ENCODE data around the gene DDX3X. TPM values are rescaled to one million over a fixed set of nuclear protein-coding genes. Genes with fewer than 3 reads are reported as not detected.

Gene DDX3X
- total RNA-seq, 1 donor from 2014 or later: 184 TPM

GRCh38 chrX:41377624-41378023 lies 43.7 kb downstream of the DDX3X start:
- no peak for DNase-seq (ENCODE audit: low read depth)
- H3K36me3 ChIP-seq (ENCODE audit: control insufficient read depth, insufficient read depth, low read length): no peaks in the 10 kb centered on the region
- H3K4me3 ChIP-seq (ENCODE audit: low read depth, low read length): no peak overlapping the region
- no peak for TF ChIP-seq CTCF (IDR thresholded peaks at IDR 0.05; ENCODE audit: insufficient read depth, low read length, poor library complexity, severe bottlenecking)
- H3K27me3 ChIP-seq (ENCODE audit: control insufficient read depth, insufficient read depth, low read length): no peaks in the 10 kb centered on the region

- Histone ChIP-seq H3K4me3 (ENCODE audit: low read depth, low read length) (no peak overlapping the region), H3K36me3 (ENCODE audit: control insufficient read depth, insufficient read depth, low read length) (no peaks in the 10 kb centered on the region), H3K27me3 (ENCODE audit: control insufficient read depth, insufficient read depth, low read length) (no peaks in the 10 kb centered on the region)
- DNase-seq (ENCODE audit: low read depth): peak; percentile 23
- TF ChIP-seq CTCF (IDR thresholded peaks at IDR 0.05; ENCODE audit: insufficient read depth, low read length, poor library complexity, severe bottlenecking): no peak
These were observed 47.7 kb downstream of the DDX3X start for GRCh38 chrX:41381685-41382084.

- DNase-seq (ENCODE audit: low read depth): no peak
- no peaks in the 10 kb centered on the region for H3K36me3 ChIP-seq (ENCODE audit: control insufficient read depth, insufficient read depth, low read length)
- no peak for TF ChIP-seq CTCF (IDR thresholded peaks at IDR 0.05; ENCODE audit: insufficient read depth, low read length, poor library complexity, severe bottlenecking)
- no peak overlapping the region for H3K4me3 ChIP-seq (ENCODE audit: low read depth, low read length)
- H3K27me3 ChIP-seq (ENCODE audit: control insufficient read depth, insufficient read depth, low read length): no peaks in the 10 kb centered on the region
These were observed 49.0 kb downstream of the DDX3X start for GRCh38 chrX:41382714-41383645.

- Histone ChIP-seq H3K36me3 (ENCODE audit: control insufficient read depth, insufficient read depth, low read length) (no peaks in the 10 kb centered on the region), H3K4me3 (ENCODE audit: low read depth, low read length) (no peak overlapping the region), H3K27me3 (ENCODE audit: control insufficient read depth, insufficient read depth, low read length) (no peaks in the 10 kb centered on the region)
- no peak for TF ChIP-seq CTCF (IDR thresholded peaks at IDR 0.05; ENCODE audit: insufficient read depth, low read length, poor library complexity, severe bottlenecking)
- peak; percentile 1 for DNase-seq (ENCODE audit: low read depth)
These were observed 50.2 kb downstream of the DDX3X start for GRCh38 chrX:41384051-41384705.

GRCh38 chrX:41386222-41386990 lies 52.4 kb downstream of the DDX3X start:
- H3K27me3 ChIP-seq (ENCODE audit: control insufficient read depth, insufficient read depth, low read length): no peaks in the 10 kb centered on the region
- no peak overlapping the region for H3K4me3 ChIP-seq (ENCODE audit: low read depth, low read length)
- no peaks in the 10 kb centered on the region for H3K36me3 ChIP-seq (ENCODE audit: control insufficient read depth, insufficient read depth, low read length)
- no peak for TF ChIP-seq CTCF (IDR thresholded peaks at IDR 0.05; ENCODE audit: insufficient read depth, low read length, poor library complexity, severe bottlenecking)
- DNase-seq (ENCODE audit: low read depth): no peak
